LNCAP (cell line): Measurements from ENCODE around the gene GRM8.

Experiments
- CTCF ChIP-seq: fragments of 450-650 bp; IDR thresholded peaks from 2 replicates; pipeline ENCODE4 v1.5.1; 2017; ENCODE audit warnings: mild to moderate bottlenecking

Gene GRM8

DNA sequence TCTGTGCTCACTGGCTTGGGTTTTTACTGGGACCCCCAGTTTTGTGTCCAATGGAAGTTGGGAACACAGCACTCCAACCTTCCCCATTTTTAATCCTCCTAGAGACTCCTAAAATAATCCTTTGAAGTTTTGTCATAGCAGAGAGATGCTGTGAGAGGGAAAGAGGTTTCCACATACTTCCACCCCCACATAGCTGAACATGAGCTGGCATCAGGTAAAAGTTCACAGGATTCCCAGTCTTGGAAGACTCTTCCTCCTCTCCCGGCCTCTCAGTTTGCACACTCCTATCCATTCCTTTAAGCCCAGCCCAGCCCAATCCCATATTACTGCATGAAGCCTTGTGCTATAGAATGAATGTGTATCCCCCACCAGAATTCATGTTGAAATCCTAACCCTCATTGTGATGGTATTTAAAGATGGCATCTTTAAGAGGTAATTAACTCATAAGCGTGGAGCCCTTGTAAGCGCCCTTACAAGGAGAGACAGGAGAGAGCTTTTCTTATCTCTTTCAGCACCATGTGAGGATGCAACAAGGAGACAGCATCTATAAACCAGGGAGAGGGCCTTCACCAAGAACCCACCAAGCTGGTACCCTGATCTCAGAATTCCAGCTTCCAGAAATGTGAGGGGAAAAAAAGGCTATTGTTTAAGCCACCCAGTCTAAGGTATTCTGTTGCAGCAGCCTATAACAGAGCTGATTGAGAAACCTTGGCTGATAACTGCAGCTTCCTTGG lies 22.4 kb downstream of the GRM8 start:
- TF ChIP-seq CTCF, result no peak

GRCh38 chr7:127226685-127227374 lies 25.9 kb downstream of the GRM8 start:
- no peak for TF ChIP-seq CTCF

DNA sequence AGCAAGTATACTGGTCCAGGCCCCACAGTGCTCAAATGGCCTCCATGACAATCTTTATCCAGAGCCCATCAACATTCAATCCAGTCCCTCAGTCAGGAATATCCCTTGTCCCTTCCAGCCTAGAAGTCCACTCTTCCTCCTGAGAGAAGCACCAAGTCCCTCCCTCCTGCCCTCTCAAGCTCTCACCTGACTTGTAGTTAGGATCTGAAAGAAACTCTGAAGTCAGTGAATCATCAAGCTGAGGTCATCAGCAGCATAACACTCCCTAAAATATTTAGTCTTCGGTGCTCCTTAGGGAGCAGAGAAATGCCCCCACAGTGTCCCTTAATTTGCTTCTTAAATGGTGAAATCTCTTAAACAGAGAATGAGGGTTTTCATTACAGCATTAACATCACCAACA lies 31.0 kb downstream of the GRM8 start:
- TF ChIP-seq CTCF, result no peak

- TF ChIP-seq CTCF, result no peak
Measured at GRCh38 chr7:127214956-127215718, 37.6 kb downstream of the GRM8 start.

- no peak for TF ChIP-seq CTCF
Measured at GRCh38 chr7:127209886-127210285, 42.9 kb downstream of the GRM8 start.

DNA sequence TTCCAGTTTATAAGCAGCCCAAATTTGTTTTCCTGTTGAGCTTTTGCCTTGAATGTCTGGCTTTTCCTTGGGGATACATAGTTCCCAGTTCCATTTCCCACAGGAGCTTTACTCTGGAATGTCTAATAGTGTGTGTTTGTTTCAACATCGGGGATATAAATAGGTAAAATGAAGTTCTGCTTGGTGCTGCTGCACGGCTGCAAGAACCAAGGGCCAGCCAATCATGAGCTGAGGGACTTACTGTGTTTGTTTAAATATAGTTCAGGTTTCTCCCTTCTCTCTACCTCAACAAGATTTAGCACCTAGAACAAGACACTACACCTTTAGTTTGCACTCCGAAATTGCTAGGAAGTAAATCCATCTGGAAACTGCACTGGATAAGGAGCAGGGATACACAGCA lies 43.9 kb downstream of the GRM8 start:
- no peak for TF ChIP-seq CTCF

DNA sequence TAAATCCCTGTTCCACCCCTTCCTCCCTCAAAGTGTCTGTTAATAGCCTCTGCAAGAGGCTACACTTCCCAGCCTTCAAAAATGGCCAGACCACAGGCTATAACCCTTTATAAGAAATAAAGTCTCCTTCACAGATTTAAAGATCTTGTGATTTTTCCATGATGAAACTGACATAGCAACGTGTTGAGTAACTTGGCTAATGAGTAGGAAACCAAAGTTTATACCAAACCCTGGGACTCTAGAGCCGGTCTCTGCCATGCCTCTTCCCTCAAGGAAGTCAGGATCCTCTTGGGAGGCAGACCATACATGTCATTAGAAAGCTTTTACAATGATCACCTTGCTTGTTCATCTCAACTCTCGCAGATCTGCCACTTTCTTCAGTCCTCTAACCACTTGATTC lies 44.4 kb downstream of the GRM8 start:
- TF ChIP-seq CTCF, result no peak
